HL-60 (cell line): ENCODE data around the gene ITCH.

ENCODE experiments used
- DNase-seq, 2 experiments: peaks; one replicate each; pipeline ENCODE4 v3.0.0-alpha.2; 2010 to 2020; ENCODE audit warnings: low read depth in 1 of 2, low spot score in 1 of 2
- H3K27ac ChIP-seq: fragments of 250-450 bp; sonication (Bioruptor Pico); replicated peaks from 2 replicates; pipeline ENCODE4 v1.5.1; 2020; ENCODE audit warnings: mild to moderate bottlenecking, moderate library complexity
- H3K27me3 ChIP-seq: fragments of 250-450 bp; sonication (Bioruptor Pico); 2 replicates; pipeline ENCODE4 v1.5.1; 2021; ENCODE audit warnings: mild to moderate bottlenecking, moderate library complexity; ENCODE audit not compliant: insufficient read depth, poor library complexity, severe bottlenecking
- H3K4me3 ChIP-seq: replicated peaks from 2 replicates; pipeline ENCODE4 v1.5.1; 2011; ENCODE audit warnings: mild to moderate bottlenecking, control low read depth, low read length; ENCODE audit not compliant: insufficient read depth
- GABPA ChIP-seq: IDR thresholded peaks from 2 replicates; pipeline ENCODE4 v1.6.1; 2012; ENCODE audit warnings: low read depth
- POLR2AphosphoS5 ChIP-seq: IDR thresholded peaks from 2 replicates; pipeline ENCODE4 v1.6.1; 2012; ENCODE audit warnings: low read depth
- SPI1 ChIP-seq: IDR thresholded peaks from 2 replicates; pipeline ENCODE4 v1.6.1; 2012; ENCODE audit warnings: low read depth, mild to moderate bottlenecking, borderline replicate concordance
- TF ChIP-seq, protein P1 (sequence below): IDR thresholded peaks from 2 replicates; pipeline ENCODE4 v1.6.1; 2012; ENCODE audit warnings: low read depth; ENCODE audit not compliant: insufficient replicate concordance
- TF ChIP-seq, protein P2 (sequence below): IDR thresholded peaks from one replicate; pipeline ENCODE4 v1.5.1; 2011; ENCODE audit warnings: low read length, control low read depth, inconsistent platforms; ENCODE audit not compliant: insufficient read depth

ITCH gene

DNA sequence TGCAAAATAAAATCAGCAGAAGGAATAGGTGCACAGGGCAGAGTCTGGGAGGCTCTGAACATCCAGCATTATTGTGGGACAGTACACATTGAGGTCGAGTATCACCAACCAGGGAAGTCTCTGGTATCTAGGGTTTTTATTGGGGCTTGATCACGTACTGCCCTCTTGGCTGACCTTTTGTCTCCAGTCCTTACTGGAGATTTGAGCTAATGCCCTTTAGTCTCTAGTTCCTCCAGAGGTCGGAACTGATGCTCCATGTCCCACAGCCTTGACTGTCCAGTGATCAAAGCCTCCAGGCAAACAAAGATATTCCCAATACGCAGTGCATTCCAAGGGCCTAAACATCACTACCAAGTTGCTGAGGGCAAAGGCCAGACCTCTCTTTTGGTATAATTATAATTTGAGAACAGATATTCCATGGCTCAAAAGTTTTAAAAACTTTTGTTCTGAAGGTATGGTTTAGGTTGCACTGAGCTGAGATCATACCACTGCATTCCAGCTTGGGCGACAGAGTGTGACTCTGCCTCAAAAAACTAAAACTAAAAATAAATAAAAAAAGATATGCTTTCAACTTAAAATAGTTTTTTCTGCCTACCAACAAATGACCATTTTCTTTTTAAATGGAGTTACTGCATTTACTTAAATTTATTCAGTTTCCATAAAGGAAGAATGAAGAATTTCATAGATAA lies 96.3 kb downstream of the ITCH start:
- TF ChIP-seq, protein P1, sequence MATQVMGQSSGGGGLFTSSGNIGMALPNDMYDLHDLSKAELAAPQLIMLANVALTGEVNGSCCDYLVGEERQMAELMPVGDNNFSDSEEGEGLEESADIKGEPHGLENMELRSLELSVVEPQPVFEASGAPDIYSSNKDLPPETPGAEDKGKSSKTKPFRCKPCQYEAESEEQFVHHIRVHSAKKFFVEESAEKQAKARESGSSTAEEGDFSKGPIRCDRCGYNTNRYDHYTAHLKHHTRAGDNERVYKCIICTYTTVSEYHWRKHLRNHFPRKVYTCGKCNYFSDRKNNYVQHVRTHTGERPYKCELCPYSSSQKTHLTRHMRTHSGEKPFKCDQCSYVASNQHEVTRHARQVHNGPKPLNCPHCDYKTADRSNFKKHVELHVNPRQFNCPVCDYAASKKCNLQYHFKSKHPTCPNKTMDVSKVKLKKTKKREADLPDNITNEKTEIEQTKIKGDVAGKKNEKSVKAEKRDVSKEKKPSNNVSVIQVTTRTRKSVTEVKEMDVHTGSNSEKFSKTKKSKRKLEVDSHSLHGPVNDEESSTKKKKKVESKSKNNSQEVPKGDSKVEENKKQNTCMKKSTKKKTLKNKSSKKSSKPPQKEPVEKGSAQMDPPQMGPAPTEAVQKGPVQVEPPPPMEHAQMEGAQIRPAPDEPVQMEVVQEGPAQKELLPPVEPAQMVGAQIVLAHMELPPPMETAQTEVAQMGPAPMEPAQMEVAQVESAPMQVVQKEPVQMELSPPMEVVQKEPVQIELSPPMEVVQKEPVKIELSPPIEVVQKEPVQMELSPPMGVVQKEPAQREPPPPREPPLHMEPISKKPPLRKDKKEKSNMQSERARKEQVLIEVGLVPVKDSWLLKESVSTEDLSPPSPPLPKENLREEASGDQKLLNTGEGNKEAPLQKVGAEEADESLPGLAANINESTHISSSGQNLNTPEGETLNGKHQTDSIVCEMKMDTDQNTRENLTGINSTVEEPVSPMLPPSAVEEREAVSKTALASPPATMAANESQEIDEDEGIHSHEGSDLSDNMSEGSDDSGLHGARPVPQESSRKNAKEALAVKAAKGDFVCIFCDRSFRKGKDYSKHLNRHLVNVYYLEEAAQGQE = no peak
- TF ChIP-seq, protein P2, sequence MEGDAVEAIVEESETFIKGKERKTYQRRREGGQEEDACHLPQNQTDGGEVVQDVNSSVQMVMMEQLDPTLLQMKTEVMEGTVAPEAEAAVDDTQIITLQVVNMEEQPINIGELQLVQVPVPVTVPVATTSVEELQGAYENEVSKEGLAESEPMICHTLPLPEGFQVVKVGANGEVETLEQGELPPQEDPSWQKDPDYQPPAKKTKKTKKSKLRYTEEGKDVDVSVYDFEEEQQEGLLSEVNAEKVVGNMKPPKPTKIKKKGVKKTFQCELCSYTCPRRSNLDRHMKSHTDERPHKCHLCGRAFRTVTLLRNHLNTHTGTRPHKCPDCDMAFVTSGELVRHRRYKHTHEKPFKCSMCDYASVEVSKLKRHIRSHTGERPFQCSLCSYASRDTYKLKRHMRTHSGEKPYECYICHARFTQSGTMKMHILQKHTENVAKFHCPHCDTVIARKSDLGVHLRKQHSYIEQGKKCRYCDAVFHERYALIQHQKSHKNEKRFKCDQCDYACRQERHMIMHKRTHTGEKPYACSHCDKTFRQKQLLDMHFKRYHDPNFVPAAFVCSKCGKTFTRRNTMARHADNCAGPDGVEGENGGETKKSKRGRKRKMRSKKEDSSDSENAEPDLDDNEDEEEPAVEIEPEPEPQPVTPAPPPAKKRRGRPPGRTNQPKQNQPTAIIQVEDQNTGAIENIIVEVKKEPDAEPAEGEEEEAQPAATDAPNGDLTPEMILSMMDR = no peak
- TF ChIP-seq POLR2AphosphoS5 (no peak), SPI1 (no peak), GABPA (no peak)
- Histone ChIP-seq H3K27ac (no peak overlapping the region), H3K27me3 (no peaks in the 10 kb centered on the region), H3K4me3 (no peak overlapping the region)
- no peak for DNase-seq

DNA sequence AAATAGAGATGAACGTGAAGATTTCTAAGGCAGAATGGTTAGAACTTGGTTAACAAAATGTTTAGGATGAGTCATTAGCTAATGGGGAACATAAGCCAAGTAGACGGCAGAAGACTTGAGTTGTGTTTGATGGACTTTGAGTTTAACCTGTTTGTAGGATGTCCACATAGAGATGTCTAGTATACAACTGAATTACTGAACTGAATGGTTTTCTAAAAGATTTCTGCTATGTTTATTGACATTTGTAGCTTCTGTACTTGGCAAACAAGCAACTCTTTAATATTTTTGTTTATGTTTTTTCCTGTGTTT lies 98.7 kb downstream of the ITCH start:
- TF ChIP-seq, protein P2 = no peak
- TF ChIP-seq SPI1 (no peak), GABPA (no peak), POLR2AphosphoS5 (no peak)
- TF ChIP-seq, protein P1 = no peak
- Histone ChIP-seq H3K4me3 (no peak overlapping the region), H3K27me3 (no peaks in the 10 kb centered on the region), H3K27ac (no peak overlapping the region)
- DNase-seq = no peak

DNA sequence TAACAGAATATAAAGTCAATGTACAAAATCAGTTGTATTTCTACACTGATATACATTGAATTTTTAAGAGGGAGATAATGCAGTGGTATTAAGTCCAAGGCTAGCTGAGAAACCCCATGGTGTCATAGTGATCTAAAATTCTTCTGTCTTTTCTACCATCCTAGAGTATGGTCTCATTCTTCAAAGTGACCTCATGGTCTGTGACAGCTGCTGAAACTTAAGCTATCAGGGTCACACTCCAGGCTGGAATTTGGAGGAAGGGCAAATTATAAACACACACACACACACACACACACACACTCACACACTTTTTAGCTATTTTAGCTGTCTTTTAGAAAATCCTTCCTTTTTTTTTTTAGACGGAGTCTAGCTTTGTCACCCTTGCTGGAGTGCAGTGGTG lies 105.9 kb downstream of the ITCH start:
- no peak for TF ChIP-seq SPI1
- TF ChIP-seq GABPA = no peak
- Histone ChIP-seq H3K27ac (no peak overlapping the region), H3K27me3 (no peaks in the 10 kb centered on the region), H3K4me3 (no peak overlapping the region)
- no peak for DNase-seq

DNA sequence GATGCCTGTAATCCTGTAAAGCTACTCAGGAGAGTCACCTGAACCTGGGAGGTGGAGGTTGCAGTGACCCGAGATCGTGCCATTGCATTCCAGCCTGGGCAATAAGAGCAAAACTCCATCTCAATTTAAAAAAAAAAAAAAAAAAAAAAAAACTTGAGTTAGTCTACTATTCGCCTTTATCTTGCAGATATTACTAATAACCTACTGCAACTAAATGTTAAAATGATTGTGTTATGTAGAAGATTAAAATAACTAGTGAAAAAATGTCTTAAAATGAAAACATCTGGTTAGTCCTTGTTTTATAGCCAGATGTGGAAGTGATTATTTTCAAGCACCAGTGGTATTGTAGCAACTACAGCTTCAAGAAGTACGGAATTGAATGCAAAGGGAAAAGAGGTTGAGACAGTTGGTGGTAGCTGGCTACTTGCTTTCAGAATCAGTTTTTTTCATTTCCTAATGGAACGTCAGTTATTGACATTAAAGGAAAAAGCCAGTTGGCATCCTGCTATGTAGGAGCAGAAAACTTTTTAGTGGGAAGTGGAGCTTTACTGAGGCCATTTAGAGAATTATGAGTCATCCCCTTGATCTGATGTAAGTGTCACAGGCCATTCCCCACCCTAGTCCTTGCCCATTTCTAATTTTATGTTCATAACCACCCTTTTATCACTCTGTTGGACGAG lies 109.3 kb downstream of the ITCH start:
- no peaks in the 10 kb centered on the region for H3K27me3 ChIP-seq
- H3K27ac ChIP-seq = no peak overlapping the region
- no peak overlapping the region for H3K4me3 ChIP-seq
- DNase-seq = no peak
- TF ChIP-seq, protein P2 = no peak
- no peak for TF ChIP-seq POLR2AphosphoS5
- TF ChIP-seq SPI1 = no peak
- TF ChIP-seq, protein P1 = no peak
- no peak for TF ChIP-seq GABPA
